ENCODE measurements around the gene TOR4A. TPM values are rescaled to one million over a fixed set of nuclear protein-coding genes. Genes with fewer than 3 reads are reported as not detected.
A peak's percentile ranks its signal among the peaks of the same experiment; 100 is the strongest.

Gene TOR4A
- polyA plus RNA-seq, 2 of the 4 experiments (the other 2 are of a cell fraction) = 9.8 to 18.6 TPM

- TF ChIP-seq USF2 (IDR thresholded peaks at IDR 0.05) (peak; percentile 69), CBX8 (IDR thresholded peaks at IDR 0.05) (no peak)
These were observed 37.1 kb upstream of the TOR4A start (continued) for GRCh38 chr9:137240318-137240840.

DNA sequence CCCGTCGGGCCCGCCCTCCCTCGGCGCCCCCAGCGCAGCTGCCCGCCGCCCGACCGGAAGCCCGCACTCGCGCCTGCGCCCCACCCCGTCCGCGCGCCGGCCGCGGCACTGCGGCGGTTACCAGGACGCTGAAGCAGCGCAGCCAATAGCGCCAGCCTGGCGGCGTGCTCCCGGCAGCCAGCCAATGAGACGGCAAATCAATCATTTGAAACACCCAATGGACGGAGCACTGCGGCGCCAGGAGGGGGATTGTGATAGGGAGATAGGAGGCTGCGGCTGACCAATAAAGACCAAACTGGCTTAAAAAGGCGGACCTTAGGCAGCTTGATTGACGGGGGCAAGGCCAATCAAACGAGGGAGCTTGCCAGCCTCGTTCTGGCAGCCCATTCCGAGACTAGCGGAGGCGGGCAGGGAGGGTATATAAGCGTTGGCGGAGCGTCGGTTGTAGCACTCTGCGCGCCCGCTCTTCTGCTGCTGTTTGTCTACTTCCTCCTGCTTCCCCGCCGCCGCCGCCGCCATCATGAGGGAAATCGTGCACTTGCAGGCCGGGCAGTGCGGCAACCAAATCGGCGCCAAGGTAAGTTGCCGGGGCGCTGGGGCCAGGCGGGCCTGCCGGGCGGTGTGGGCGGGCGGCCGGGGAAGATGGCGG is 36.6 kb upstream of the TOR4A start, which contains the start of gene TUBB4B:
TSS of gene TUBB4B (plus strand) at position 447 of the 649 bp plus-strand sequence. CDS start at position 521, 74 bp downstream.
- H3K4me1 ChIP-seq = peaks cover 54% of the 10 kb centered on the region
- ChIA-PET POLR2A (interaction anchor here (0.5 to 3.3 kb wide), 49 partner anchors 9 to 378 kb away, joined by 3 to 97 read pairs (median 5); partner anchors contain the start of genes ANAPC2, CYSRT1, DPP7 and EHMT1), CTCF (interaction anchor here (0.9 to 13.1 kb wide), 11 partner anchors 9 to 211 kb away, joined by 3 to 236 read pairs (median 4); partner anchors contain the start of genes CYSRT1, NELFB, NRARP and RNF208)
- H3K9me3 ChIP-seq = no peaks in the 10 kb centered on the region
- ATAC-seq (peak; percentile 61 to 78), FAIRE-seq (peak; percentile 95), DNase-seq (ENCODE audit: low read depth in 1 of 2, low spot score in 1 of 2) (peak; percentile 99 to 100)
- peak within 1 kb of the TSS; percentile 98 for H3K4me2 ChIP-seq
- peak within 1 kb of the TSS; percentile 91 for H3K4me3 ChIP-seq
- peak within 1 kb of the TSS; percentile 98 to 99 for H3K27ac ChIP-seq
- 2% methylated on average over 24 of the region's 67 CpGs for WGBS (ENCODE audit: missing lambda C conversion rate)
- TF ChIP-seq CHD2 (IDR thresholded peaks at IDR 0.05; ENCODE audit: low read length, partially characterized antibody) = no peak
- TF ChIP-seq JUN (IDR thresholded peaks at IDR 0.05) = peak; percentile 97 to 100
- TF ChIP-seq, protein P1, sequence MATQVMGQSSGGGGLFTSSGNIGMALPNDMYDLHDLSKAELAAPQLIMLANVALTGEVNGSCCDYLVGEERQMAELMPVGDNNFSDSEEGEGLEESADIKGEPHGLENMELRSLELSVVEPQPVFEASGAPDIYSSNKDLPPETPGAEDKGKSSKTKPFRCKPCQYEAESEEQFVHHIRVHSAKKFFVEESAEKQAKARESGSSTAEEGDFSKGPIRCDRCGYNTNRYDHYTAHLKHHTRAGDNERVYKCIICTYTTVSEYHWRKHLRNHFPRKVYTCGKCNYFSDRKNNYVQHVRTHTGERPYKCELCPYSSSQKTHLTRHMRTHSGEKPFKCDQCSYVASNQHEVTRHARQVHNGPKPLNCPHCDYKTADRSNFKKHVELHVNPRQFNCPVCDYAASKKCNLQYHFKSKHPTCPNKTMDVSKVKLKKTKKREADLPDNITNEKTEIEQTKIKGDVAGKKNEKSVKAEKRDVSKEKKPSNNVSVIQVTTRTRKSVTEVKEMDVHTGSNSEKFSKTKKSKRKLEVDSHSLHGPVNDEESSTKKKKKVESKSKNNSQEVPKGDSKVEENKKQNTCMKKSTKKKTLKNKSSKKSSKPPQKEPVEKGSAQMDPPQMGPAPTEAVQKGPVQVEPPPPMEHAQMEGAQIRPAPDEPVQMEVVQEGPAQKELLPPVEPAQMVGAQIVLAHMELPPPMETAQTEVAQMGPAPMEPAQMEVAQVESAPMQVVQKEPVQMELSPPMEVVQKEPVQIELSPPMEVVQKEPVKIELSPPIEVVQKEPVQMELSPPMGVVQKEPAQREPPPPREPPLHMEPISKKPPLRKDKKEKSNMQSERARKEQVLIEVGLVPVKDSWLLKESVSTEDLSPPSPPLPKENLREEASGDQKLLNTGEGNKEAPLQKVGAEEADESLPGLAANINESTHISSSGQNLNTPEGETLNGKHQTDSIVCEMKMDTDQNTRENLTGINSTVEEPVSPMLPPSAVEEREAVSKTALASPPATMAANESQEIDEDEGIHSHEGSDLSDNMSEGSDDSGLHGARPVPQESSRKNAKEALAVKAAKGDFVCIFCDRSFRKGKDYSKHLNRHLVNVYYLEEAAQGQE (IDR thresholded peaks at IDR 0.05) = peak; percentile 55; the same call in 1 of the 2 replicates
- TF ChIP-seq KDM5A (IDR thresholded peaks at IDR 0.05) = no peak
- peak; percentile 28; the same call in 1 of the 2 replicates for TF ChIP-seq GATA3 (IDR thresholded peaks at IDR 0.05; ENCODE audit: borderline replicate concordance)
- TF ChIP-seq HOXB5 (CRISPR knock-in tag; IDR thresholded peaks at IDR 0.05) = no peak
- no peak for TF ChIP-seq FOSB (CRISPR knock-in tag; IDR thresholded peaks at IDR 0.05)
- TF ChIP-seq, protein P2, sequence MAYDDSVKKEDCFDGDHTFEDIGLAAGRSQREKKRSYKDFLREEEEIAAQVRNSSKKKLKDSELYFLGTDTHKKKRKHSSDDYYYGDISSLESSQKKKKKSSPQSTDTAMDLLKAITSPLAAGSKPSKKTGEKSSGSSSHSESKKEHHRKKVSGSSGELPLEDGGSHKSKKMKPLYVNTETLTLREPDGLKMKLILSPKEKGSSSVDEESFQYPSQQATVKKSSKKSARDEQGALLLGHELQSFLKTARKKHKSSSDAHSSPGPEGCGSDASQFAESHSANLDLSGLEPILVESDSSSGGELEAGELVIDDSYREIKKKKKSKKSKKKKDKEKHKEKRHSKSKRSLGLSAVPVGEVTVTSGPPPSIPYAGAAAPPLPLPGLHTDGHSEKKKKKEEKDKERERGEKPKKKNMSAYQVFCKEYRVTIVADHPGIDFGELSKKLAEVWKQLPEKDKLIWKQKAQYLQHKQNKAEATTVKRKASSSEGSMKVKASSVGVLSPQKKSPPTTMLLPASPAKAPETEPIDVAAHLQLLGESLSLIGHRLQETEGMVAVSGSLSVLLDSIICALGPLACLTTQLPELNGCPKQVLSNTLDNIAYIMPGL (CRISPR knock-in tag; IDR thresholded peaks at IDR 0.05; ENCODE audit: borderline replicate concordance) = no peak
- TF ChIP-seq MAZ (IDR thresholded peaks at IDR 0.05; ENCODE audit: borderline replicate concordance, low read depth, low read length) = no peak; the same call in 1 of the 2 replicates
- TF ChIP-seq EHF (CRISPR knock-in tag; IDR thresholded peaks at IDR 0.05) = no peak
- no peak for TF ChIP-seq MAFK (IDR thresholded peaks at IDR 0.05; ENCODE audit: partially characterized antibody)
- no peak for TF ChIP-seq ZC3H11A (IDR thresholded peaks at IDR 0.05)
- TF ChIP-seq CHD4 (IDR thresholded peaks at IDR 0.05; ENCODE audit: borderline replicate concordance) = no peak
- TF ChIP-seq SREBF2 (IDR thresholded peaks at IDR 0.05) = no peak
- peak; percentile 100 for TF ChIP-seq PBX3 (IDR thresholded peaks at IDR 0.05)
- no peak for TF ChIP-seq KDM1A (IDR thresholded peaks at IDR 0.05; ENCODE audit: low read depth)
- no peak for TF ChIP-seq ZFP36 (IDR thresholded peaks at IDR 0.05; ENCODE audit: borderline replicate concordance, partially characterized antibody)
- peak; percentile 100 for TF ChIP-seq POLR2A (IDR thresholded peaks at IDR 0.05; ENCODE audit: low read length)
- peak; percentile 17; the same call in 1 of the 2 replicates for TF ChIP-seq MAX (IDR thresholded peaks at IDR 0.05)
- TF ChIP-seq CBX8 (IDR thresholded peaks at IDR 0.05) = no peak
- no peak for TF ChIP-seq SMC3 (IDR thresholded peaks at IDR 0.05)
- no peak for TF ChIP-seq HDAC2 (IDR thresholded peaks at IDR 0.05)
- TF ChIP-seq MYC (IDR thresholded peaks at IDR 0.05; ENCODE audit: borderline replicate concordance, low read length) = no peak
- TF ChIP-seq NFE2L2 (conservative IDR thresholded peaks at IDR 0.05; ENCODE audit: low read length) = no peak
- peak; percentile 87; the same call in 1 of the 2 replicates for TF ChIP-seq TP53 (CRISPR knock-in tag; IDR thresholded peaks at IDR 0.05)
- TF ChIP-seq EHMT2 (IDR thresholded peaks at IDR 0.05; ENCODE audit: low read depth) = no peak
- TF ChIP-seq EP300 (IDR thresholded peaks at IDR 0.05) = no peak
- peak; percentile 52; the same call in 1 of the 2 replicates for TF ChIP-seq PHF8 (IDR thresholded peaks at IDR 0.05; ENCODE audit: borderline replicate concordance, low read depth)
- no peak for TF ChIP-seq NR3C1 (IDR thresholded peaks at IDR 0.05)
- TF ChIP-seq RNF2 (IDR thresholded peaks at IDR 0.05; ENCODE audit: borderline replicate concordance, low read depth) = no peak
- TF ChIP-seq, protein P3, sequence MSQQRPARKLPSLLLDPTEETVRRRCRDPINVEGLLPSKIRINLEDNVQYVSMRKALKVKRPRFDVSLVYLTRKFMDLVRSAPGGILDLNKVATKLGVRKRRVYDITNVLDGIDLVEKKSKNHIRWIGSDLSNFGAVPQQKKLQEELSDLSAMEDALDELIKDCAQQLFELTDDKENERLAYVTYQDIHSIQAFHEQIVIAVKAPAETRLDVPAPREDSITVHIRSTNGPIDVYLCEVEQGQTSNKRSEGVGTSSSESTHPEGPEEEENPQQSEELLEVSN (IDR thresholded peaks at IDR 0.05; ENCODE audit: borderline replicate concordance, low read depth) = no peak; the same call in 1 of the 2 replicates
